Measurements from ENCODE around the gene MCM7. TPM values are rescaled to one million over a fixed set of nuclear protein-coding genes. Genes with fewer than 3 reads are reported as not detected.

The MCM7 gene
- total RNA-seq, 1 experiment from 2014 or later: 387 TPM

GRCh38 chr7:100122568-100122967, 21.4 kb upstream of the MCM7 start (continued):
- no peak for TF ChIP-seq REST (IDR thresholded peaks at IDR 0.05; ENCODE audit: low read depth)
- no peak for TF ChIP-seq MAX (IDR thresholded peaks at IDR 0.05)
- no peak for TF ChIP-seq TCF7L2 (IDR thresholded peaks at IDR 0.05; ENCODE audit: borderline replicate concordance, extremely low read depth, insufficient read depth, insufficient read length)
- TF ChIP-seq ZBTB33 (IDR thresholded peaks at IDR 0.05; ENCODE audit: extremely low read depth, insufficient replicate concordance, low read length): no peak
- no peak for TF ChIP-seq RAD21 (IDR thresholded peaks at IDR 0.05; ENCODE audit: low read depth)
- no peak for TF ChIP-seq CEBPB (IDR thresholded peaks at IDR 0.05; ENCODE audit: low read depth)
- no peak for TF ChIP-seq POLR2A (IDR thresholded peaks at IDR 0.05; ENCODE audit: borderline replicate concordance, extremely low read depth, insufficient read depth, insufficient read length)
- TF ChIP-seq YY1 (IDR thresholded peaks at IDR 0.05; ENCODE audit: extremely low read depth, insufficient replicate concordance, low read depth, low read length): no peak

GRCh38 chr7:100122067-100122466, 20.9 kb upstream of the MCM7 start:
- peaks cover 17 to 35% of the 10 kb centered on the region in 2 experiments for H3K4me1 ChIP-seq (ENCODE audit: control insufficient read depth in 1 of 2, insufficient read depth in 2 of 2, low read length in 2 of 2)
- H3K36me3 ChIP-seq (ENCODE audit: control insufficient read depth in 1 of 2, insufficient read depth in 2 of 2, low read length in 2 of 2): no peaks in the 10 kb centered on the region
- BruUV-seq (replicated peaks): no TSS peak
- RAD21 ChIA-PET (ENCODE audit: low non-redundant PET in 1 of 2, low total read pairs in 2 of 2, uncharacterized antibody in 2 of 2, unreplicated experiment in 2 of 2): no interaction called here
- no peak overlapping the region for H3K4me3 ChIP-seq (replicated peaks in 1 of 2; ENCODE audit: low read depth in 1 of 2, low read length in 2 of 2)
- no peaks in the 10 kb centered on the region for H3K9me2 ChIP-seq (ENCODE audit: insufficient read depth)
- no peaks in the 10 kb centered on the region for H4K20me1 ChIP-seq (ENCODE audit: insufficient read depth)
- DNase-seq (ENCODE audit: low read depth, low spot score): no peak
- H3K27ac ChIP-seq (ENCODE audit: low read depth, low read length): no peak overlapping the region
- TF ChIP-seq REST (IDR thresholded peaks at IDR 0.05; ENCODE audit: low read depth): no peak
- TF ChIP-seq SIN3A (IDR thresholded peaks at IDR 0.05; ENCODE audit: low read depth): no peak
- TF ChIP-seq ZFX (IDR thresholded peaks at IDR 0.05): no peak
- no peak for TF ChIP-seq YY1 (IDR thresholded peaks at IDR 0.05; ENCODE audit: extremely low read depth, insufficient replicate concordance, low read depth, low read length)
- TF ChIP-seq EZH2phosphoT487 (IDR thresholded peaks at IDR 0.05; ENCODE audit: borderline replicate concordance): no peak
- no peak for TF ChIP-seq TCF7L2 (IDR thresholded peaks at IDR 0.05; ENCODE audit: borderline replicate concordance, extremely low read depth, insufficient read depth, insufficient read length)
- TF ChIP-seq POLR2A (IDR thresholded peaks at IDR 0.05; ENCODE audit: borderline replicate concordance, extremely low read depth, insufficient read depth, insufficient read length): no peak
- TF ChIP-seq RAD21 (IDR thresholded peaks at IDR 0.05; ENCODE audit: low read depth): no peak
- no peak for TF ChIP-seq CBX3 (IDR thresholded peaks at IDR 0.05; ENCODE audit: low read depth)
- POLR2A ChIA-PET: no interaction called here
- CTCF ChIA-PET: interaction anchor here (1.3 to 1.7 kb wide), 2 partner anchors 8 to 9 kb away, joined by 3 to 4 read pairs; no protein-coding TSS in a partner anchor
- peaks cover 19% of the 10 kb centered on the region for H3K79me2 ChIP-seq (ENCODE audit: insufficient read depth, low read length)
- H3K4me2 ChIP-seq (ENCODE audit: low read length): no peak overlapping the region
- intact Hi-C loops (cut with micrococcal nuclease): no loop called here
- no peaks in the 10 kb centered on the region for H3K9me3 ChIP-seq (ENCODE audit: control insufficient read depth in 1 of 2, insufficient read depth in 1 of 2, low read depth in 1 of 2, low read length in 2 of 2)
- no peak overlapping the region for H2AFZ ChIP-seq (ENCODE audit: low read depth, low read length, poor library complexity, severe bottlenecking)
- no peak for ATAC-seq
- no peaks in the 10 kb centered on the region for H3K27me3 ChIP-seq (ENCODE audit: insufficient read depth, low read length)
- H3K9ac ChIP-seq (ENCODE audit: low read length): no peak overlapping the region

Data from HCT116 (cell line).